RKO (cell line): ENCODE measurements around the gene CLIC6.
"Not testable (repeated sequence)": the region's sequence is repeated elsewhere in the genome, so short reads cannot be mapped to it uniquely, and the experiment has no call there.

Source experiments
- DNase-seq: peaks from one replicate; pipeline ENCODE4 v3.0.0-alpha.2; 2016; ENCODE audit warnings: low spot score

Gene CLIC6

DNA sequence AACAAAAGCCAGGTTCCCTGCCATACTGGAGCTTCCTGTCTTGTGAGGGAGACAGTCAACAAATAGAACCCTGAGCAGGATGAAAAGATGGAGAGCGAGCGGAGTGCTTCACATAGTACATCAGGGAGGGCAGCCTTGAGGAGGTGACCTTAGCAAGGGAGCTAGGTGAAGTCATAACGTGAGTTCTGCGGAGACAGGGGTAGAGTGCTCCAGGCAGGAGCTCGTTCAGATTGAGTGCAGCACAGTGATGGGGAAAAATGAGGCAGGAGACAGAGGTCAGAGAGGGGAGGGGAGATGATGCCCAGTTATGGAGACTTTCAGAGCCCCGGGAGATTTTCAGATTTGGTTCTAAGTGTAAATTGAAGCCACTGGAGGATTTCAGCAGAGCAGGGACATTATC lies 15.3 kb upstream of the CLIC6 start:
- DNase-seq = no peak

GRCh38 chr21:34661848-34662247 lies 6.9 kb upstream of the CLIC6 start:
- no peak for DNase-seq

- DNase-seq = no peak
Observed at GRCh38 chr21:34667761-34668160, 1.0 kb upstream of the CLIC6 start.

DNA sequence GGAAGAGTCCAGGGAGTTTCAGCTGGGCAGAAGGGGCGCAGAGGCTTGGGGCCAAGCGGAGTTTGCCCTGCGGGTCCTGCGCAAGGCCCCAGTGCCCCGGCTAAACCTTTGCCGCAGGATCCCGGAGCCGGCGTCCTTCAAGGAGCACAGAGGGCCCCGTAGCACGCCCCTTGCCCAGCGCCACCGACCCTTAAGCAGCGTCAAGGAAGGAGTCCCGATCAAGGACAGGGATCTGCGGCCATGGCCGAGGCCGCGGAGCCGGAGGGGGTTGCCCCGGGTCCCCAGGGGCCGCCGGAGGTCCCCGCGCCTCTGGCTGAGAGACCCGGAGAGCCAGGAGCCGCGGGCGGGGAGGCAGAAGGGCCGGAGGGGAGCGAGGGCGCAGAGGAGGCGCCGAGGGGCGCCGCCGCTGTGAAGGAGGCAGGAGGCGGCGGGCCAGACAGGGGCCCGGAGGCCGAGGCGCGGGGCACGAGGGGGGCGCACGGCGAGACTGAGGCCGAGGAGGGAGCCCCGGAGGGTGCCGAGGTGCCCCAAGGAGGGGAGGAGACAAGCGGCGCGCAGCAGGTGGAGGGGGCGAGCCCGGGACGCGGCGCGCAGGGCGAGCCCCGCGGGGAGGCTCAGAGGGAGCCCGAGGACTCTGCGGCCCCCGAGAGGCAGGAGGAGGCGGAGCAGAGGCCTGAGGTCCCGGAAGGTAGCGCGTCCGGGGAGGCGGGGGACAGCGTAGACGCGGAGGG lies 520 bp downstream of the CLIC6 start:
- no peak for DNase-seq

DNA sequence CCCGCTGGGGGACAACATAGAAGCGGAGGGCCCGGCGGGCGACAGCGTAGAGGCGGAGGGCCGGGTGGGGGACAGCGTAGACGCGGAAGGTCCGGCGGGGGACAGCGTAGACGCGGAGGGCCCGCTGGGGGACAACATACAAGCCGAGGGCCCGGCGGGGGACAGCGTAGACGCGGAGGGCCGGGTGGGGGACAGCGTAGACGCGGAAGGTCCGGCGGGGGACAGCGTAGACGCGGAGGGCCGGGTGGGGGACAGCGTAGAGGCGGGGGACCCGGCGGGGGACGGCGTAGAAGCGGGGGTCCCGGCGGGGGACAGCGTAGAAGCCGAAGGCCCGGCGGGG lies 1.1 kb downstream of the CLIC6 start:
- not testable (repeated sequence) for DNase-seq

- DNase-seq = no peak
Observed at GRCh38 chr21:34670220-34670961, 1.6 kb downstream of the CLIC6 start.

DNA sequence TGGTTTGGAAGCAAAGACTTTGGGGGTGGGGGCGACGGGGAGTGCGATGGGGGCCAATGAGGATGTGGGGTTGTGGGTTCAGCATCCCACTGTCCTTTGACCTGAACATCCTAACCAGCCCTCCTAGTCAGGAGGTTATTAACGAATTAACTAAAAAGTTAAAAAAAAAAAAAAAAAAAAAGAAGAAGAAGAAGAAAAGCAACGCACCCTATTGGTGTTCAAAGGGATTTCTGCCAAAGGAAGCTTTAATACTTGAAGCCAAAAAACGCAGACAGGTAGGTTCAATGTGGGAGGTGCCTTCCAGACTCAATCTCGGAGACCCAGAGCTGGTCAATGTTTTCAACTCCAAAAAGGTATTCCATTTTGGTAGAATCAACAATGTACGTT lies 2.2 kb downstream of the CLIC6 start:
- DNase-seq = no peak

DNA sequence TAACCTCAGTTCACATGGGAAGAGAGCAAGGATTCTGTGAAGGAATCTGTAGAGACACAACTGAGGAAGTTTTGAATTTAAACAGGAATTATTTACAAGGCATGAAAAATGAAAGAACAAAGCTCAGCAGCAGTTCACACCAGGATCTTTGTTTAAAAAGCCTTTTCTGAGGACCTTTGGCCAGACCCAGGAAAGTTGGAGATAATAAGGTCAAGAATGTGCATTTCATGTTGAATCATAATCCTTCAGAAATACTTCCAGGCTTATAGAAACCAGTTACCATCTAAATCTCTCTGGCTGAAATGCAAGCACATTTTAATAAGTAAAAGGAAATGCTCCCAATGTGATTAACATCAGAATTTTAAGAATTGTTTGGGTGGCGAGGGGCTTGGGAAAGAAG lies 2.7 kb downstream of the CLIC6 start:
- no peak for DNase-seq

GRCh38 chr21:34671891-34672290 lies 3.1 kb downstream of the CLIC6 start:
- DNase-seq = no peak

GRCh38 chr21:34673006-34673405 lies 4.2 kb downstream of the CLIC6 start:
- no peak for DNase-seq

DNA sequence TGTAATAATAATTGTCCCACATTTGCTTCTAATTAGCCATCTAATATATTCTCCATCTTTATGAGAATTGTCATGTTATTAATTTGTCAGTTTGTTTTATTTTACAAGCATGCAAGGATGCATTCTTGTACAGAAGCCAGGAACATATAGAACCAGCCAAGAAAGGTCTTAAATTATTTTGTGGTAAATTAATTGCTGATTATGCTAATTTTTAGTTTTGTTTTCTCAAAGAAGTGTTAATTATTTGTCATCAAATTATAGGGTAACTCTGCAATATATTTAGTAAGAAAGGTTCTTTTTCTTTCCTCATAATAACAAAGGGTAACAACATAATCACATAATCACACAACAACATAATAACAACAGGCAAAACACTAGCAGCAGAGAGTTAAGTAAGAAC lies 5.7 kb downstream of the CLIC6 start:
- no peak for DNase-seq

DNA sequence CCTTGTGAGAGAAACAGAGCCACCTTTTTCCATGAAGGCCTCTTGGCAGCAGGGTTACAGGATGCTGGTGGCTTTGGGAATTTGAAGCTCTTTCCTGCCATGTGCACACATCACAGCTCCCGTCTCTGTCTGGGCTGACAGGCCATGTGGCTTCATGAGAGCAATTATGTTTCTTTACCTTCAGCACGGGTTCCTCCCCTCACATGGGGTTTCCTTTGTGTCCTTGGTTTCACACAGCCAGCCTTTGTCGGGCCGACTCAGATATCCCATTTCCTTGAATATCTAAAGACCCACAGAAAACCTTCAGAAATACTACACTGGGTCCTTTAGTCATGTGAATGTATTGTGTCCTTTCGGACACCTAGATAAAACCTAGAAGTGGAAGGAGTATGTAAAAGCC lies 7.1 kb downstream of the CLIC6 start:
- DNase-seq = no peak

GRCh38 chr21:34679051-34679450 lies 10.3 kb downstream of the CLIC6 start:
- DNase-seq = no peak

DNA sequence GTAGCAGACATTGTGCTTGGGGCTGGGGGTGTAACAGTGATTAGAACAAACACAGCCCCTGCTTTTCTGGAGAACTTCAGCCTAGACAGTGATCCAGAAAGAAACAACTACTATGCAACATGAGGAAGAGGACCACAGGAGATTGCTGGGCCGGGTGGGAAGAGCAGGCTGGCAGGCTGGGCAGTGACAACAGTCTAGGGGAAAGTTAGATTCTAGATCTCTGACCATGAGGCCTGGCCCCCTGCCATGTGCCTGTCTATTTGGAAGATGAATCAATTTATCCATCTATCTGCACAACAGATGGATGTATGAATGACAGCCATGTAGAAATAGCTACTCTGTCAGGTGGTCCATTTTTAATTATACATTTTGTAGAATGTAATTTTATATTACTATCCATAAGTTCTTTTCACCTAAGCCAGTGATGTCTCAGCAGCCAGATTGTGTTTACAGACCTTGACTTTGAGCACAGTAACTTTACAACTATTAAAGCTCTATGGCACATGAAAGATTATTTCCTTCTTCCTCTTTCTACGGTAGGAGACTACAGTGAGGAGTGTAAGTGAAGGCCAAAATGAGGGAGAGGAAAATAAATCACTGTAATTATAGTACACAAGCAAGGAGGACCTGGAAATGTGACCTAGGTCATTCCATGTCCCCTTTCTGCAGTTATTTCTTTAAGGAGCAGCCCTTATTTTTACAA lies 15.5 kb downstream of the CLIC6 start:
- no peak for DNase-seq

- no peak for DNase-seq
Observed at GRCh38 chr21:34687065-34687464, 18.3 kb downstream of the CLIC6 start.

- DNase-seq = no peak
Observed at GRCh38 chr21:34687745-34688144, 19.0 kb downstream of the CLIC6 start.

- peak; percentile 6 for DNase-seq
Observed at GRCh38 chr21:34688145-34688544, 19.4 kb downstream of the CLIC6 start.

DNA sequence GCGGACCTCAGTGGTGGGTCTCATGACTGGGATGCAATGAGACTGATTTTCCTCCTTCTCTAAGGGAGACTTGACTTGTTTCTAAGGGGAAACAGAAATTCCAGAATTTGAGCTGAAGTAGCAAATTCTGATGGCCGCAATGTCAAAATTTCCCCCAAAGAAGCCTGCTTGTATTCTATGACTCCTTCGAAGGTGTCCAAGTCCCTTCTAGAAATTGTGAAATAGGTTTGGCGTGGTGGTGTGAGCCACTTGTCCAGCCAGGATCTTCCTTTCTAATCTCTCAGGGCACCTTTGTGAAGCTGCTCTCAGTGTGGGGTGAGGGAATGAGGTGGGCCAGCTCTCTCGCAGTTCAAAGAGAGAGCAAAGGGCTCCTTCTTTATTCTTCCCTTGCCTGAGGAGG lies 19.9 kb downstream of the CLIC6 start:
- DNase-seq = no peak

DNA sequence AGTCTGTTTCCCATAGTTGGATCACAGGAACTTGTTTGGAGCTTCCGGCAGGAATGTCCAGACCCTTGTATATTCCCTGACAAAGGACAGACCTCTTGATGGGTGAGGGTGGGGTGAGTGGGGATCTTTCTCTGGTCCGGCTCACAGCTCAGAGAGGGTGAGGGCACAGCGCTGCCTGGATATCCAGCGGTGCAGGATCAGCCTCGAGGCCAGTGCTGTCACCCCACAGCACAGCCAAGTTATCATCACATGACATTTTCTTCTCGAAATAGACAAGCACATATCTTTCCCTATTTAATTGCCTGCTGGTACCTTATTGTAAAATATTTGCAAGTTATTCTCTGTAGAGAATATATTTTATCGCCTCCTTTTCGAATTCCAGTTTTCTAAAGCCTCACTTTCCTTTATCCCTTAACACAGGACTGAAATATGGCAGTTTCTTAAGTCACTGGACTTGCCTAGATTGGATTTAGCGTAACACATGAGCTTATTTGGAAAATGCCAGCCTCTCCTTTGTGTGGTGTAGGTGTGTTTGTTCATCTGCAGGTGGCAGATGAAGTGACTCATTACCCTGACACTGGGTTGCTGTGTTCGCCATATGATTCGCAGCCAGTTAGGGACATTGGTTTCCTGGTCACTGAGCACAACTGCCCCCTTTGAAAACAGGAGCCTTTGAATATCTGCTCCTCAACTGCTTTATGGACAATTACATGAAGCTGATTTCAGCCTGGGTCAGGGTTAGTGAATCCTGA lies 21.4 kb downstream of the CLIC6 start:
- peak; percentile 3 for DNase-seq

DNA sequence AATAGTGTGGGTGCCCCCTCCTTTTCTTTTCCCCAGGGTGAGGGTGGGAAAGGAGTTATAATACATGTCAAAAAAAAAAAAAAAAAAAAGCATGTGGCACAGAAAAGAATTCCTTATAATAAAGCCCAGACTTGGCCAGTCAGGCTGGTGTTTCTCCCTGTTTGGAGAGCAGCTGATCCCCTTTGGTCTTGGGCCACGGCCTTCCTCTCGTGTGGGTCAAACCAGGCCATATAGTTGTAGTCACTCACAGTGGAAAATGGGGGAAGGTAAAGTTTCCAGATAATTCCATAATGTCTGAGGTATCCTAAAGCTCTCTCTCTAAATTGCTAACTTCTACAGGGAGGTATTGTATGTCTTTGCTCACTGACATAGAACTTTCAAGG lies 22.0 kb downstream of the CLIC6 start:
- no peak for DNase-seq

- DNase-seq = no peak
Observed at GRCh38 chr21:34691390-34692032, 22.7 kb downstream of the CLIC6 start.

DNA sequence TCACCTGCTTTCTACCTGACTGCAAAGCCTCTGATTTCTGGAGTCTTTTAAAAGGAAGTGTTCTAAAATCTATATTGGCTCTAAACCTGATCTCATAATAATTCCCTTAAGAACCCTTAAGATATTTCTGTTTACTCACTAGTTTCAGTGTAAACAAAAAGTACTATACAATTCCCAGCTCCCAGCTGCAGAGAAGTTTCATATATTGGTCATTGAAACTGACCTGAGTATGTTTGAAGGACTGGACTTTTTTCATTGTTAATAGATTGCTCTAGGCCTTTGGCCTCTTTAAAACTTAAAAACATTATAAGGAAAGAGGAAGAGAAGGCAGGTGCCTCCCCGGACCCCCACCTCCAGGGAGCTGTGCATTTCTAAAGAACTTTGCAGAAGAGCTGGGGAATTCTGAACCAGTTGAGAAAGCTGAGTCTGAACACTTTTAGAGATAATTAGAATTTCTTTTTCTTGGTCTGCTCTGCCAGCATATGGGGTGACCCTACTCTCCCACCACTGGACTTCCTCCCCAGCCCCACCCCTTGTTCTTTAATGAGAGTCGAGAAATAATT lies 23.7 kb downstream of the CLIC6 start:
- DNase-seq = no peak
